RWPE2 (cell line): ENCODE data around the gene KCNT2.

ENCODE experiments used
- ATAC-seq: fragments of 200-7000 bp; cut with Tn5 transposase; 3 replicates; pipeline ENCODE4 v1.9.1; 2021; ENCODE audit warnings: low read depth
- DNase-seq: peaks from one replicate; pipeline ENCODE4 v3.0.0-alpha.2; 2020; ENCODE audit warnings: low spot score
- H3K27ac ChIP-seq: fragments of 450-650 bp; 2 replicates; pipeline ENCODE4 v1.5.1; 2017; ENCODE audit warnings: mild to moderate bottlenecking; ENCODE audit not compliant: poor library complexity, severe bottlenecking
- H3K27me3 ChIP-seq: fragments of 250-450 bp; sonication (Bioruptor Pico); 2 replicates; pipeline ENCODE4 v1.5.1; 2021; ENCODE audit warnings: mild to moderate bottlenecking, moderate library complexity; ENCODE audit not compliant: insufficient read depth, poor library complexity, severe bottlenecking
- H3K36me3 ChIP-seq: fragments of 250-450 bp; sonication (Bioruptor Pico); 2 replicates; pipeline ENCODE4 v1.5.1; 2020; ENCODE audit warnings: low read depth, mild to moderate bottlenecking, moderate library complexity
- H3K4me1 ChIP-seq: fragments of 250-450 bp; sonication (Bioruptor Pico); 2 replicates; pipeline ENCODE4 v1.5.1; 2021; ENCODE audit warnings: mild to moderate bottlenecking, moderate library complexity; ENCODE audit not compliant: insufficient read depth, poor library complexity, severe bottlenecking
- H3K4me3 ChIP-seq: fragments of 250-450 bp; sonication (Bioruptor Pico); 2 replicates; pipeline ENCODE4 v1.5.1; 2021; ENCODE audit warnings: mild to moderate bottlenecking, moderate library complexity; ENCODE audit not compliant: severe bottlenecking
- H3K9me3 ChIP-seq: fragments of 250-450 bp; sonication (Bioruptor Pico); 2 replicates; pipeline ENCODE4 v1.5.1; 2021; ENCODE audit warnings: mild to moderate bottlenecking, moderate library complexity; ENCODE audit not compliant: severe bottlenecking
- CTCF ChIP-seq: fragments of 450-650 bp; IDR thresholded peaks from one replicate; pipeline ENCODE4 v1.5.1; 2017; ENCODE audit warnings: mild to moderate bottlenecking, moderate library complexity; ENCODE audit not compliant: poor library complexity, severe bottlenecking

The KCNT2 gene

GRCh38 chr1:196451103-196451502 is 157.1 kb downstream of the KCNT2 start:
- Histone ChIP-seq H3K4me3 (no peak overlapping the region), H3K9me3 (no peaks in the 10 kb centered on the region), H3K27ac (no peak overlapping the region), H3K4me1 (no peaks in the 10 kb centered on the region), H3K27me3 (no peaks in the 10 kb centered on the region), H3K36me3 (no peaks in the 10 kb centered on the region)
- TF ChIP-seq CTCF = no peak
- DNase-seq (no peak), ATAC-seq (no peak)

- Histone ChIP-seq H3K36me3 (no peaks in the 10 kb centered on the region), H3K4me1 (no peaks in the 10 kb centered on the region), H3K27me3 (no peaks in the 10 kb centered on the region), H3K4me3 (no peak overlapping the region), H3K9me3 (no peaks in the 10 kb centered on the region), H3K27ac (no peak overlapping the region)
- no peak for ATAC-seq
- DNase-seq = no peak
- TF ChIP-seq CTCF = no peak
These were observed 157.8 kb downstream of the KCNT2 start for GRCh38 chr1:196450143-196451095.

- Histone ChIP-seq H3K36me3 (no peaks in the 10 kb centered on the region), H3K27ac (no peak overlapping the region), H3K9me3 (no peaks in the 10 kb centered on the region), H3K27me3 (no peaks in the 10 kb centered on the region), H3K4me3 (no peak overlapping the region), H3K4me1 (no peaks in the 10 kb centered on the region)
- no peak for TF ChIP-seq CTCF
- no peak for ATAC-seq
- DNase-seq = no peak
These were observed 158.8 kb downstream of the KCNT2 start for GRCh38 chr1:196449460-196449859.

- no peak overlapping the region for H3K4me3 ChIP-seq
- DNase-seq (no peak), ATAC-seq (no peak)
- no peaks in the 10 kb centered on the region for H3K9me3 ChIP-seq
- no peaks in the 10 kb centered on the region for H3K27me3 ChIP-seq
- no peaks in the 10 kb centered on the region for H3K4me1 ChIP-seq
- TF ChIP-seq CTCF = no peak
- no peaks in the 10 kb centered on the region for H3K36me3 ChIP-seq
- H3K27ac ChIP-seq = no peak overlapping the region
These were observed 162.5 kb downstream of the KCNT2 start for GRCh38 chr1:196445775-196446174.

- Histone ChIP-seq H3K36me3 (no peaks in the 10 kb centered on the region), H3K27ac (no peak overlapping the region), H3K4me3 (no peak overlapping the region), H3K9me3 (no peaks in the 10 kb centered on the region), H3K27me3 (no peaks in the 10 kb centered on the region), H3K4me1 (no peaks in the 10 kb centered on the region)
- no peak for DNase-seq
- no peak for ATAC-seq
- TF ChIP-seq CTCF = no peak
These were observed 163.6 kb downstream of the KCNT2 start for GRCh38 chr1:196444634-196445033.
